HL-60 (cell line): ENCODE results near the gene SBNO2.

Experiments used
- DNase-seq, 2 experiments: peaks; one replicate each; pipeline ENCODE4 v3.0.0-alpha.2; 2010 to 2020; ENCODE audit warnings: low read depth in 1 of 2, low spot score in 1 of 2
- H3K27ac ChIP-seq: fragments of 250-450 bp; sonication (Bioruptor Pico); replicated peaks from 2 replicates; pipeline ENCODE4 v1.5.1; 2020; ENCODE audit warnings: mild to moderate bottlenecking, moderate library complexity
- H3K27me3 ChIP-seq: fragments of 250-450 bp; sonication (Bioruptor Pico); 2 replicates; pipeline ENCODE4 v1.5.1; 2021; ENCODE audit warnings: mild to moderate bottlenecking, moderate library complexity; ENCODE audit not compliant: insufficient read depth, poor library complexity, severe bottlenecking
- H3K4me3 ChIP-seq: replicated peaks from 2 replicates; pipeline ENCODE4 v1.5.1; 2011; ENCODE audit warnings: mild to moderate bottlenecking, control low read depth, low read length; ENCODE audit not compliant: insufficient read depth
- GABPA ChIP-seq: IDR thresholded peaks from 2 replicates; pipeline ENCODE4 v1.6.1; 2012; ENCODE audit warnings: low read depth
- POLR2AphosphoS5 ChIP-seq: IDR thresholded peaks from 2 replicates; pipeline ENCODE4 v1.6.1; 2012; ENCODE audit warnings: low read depth
- SPI1 ChIP-seq: IDR thresholded peaks from 2 replicates; pipeline ENCODE4 v1.6.1; 2012; ENCODE audit warnings: low read depth, mild to moderate bottlenecking, borderline replicate concordance
- TF ChIP-seq, protein P1 (sequence below): IDR thresholded peaks from 2 replicates; pipeline ENCODE4 v1.6.1; 2012; ENCODE audit warnings: low read depth; ENCODE audit not compliant: insufficient replicate concordance
- TF ChIP-seq, protein P2 (sequence below): IDR thresholded peaks from one replicate; pipeline ENCODE4 v1.5.1; 2011; ENCODE audit warnings: low read length, control low read depth, inconsistent platforms; ENCODE audit not compliant: insufficient read depth

Gene SBNO2

DNA sequence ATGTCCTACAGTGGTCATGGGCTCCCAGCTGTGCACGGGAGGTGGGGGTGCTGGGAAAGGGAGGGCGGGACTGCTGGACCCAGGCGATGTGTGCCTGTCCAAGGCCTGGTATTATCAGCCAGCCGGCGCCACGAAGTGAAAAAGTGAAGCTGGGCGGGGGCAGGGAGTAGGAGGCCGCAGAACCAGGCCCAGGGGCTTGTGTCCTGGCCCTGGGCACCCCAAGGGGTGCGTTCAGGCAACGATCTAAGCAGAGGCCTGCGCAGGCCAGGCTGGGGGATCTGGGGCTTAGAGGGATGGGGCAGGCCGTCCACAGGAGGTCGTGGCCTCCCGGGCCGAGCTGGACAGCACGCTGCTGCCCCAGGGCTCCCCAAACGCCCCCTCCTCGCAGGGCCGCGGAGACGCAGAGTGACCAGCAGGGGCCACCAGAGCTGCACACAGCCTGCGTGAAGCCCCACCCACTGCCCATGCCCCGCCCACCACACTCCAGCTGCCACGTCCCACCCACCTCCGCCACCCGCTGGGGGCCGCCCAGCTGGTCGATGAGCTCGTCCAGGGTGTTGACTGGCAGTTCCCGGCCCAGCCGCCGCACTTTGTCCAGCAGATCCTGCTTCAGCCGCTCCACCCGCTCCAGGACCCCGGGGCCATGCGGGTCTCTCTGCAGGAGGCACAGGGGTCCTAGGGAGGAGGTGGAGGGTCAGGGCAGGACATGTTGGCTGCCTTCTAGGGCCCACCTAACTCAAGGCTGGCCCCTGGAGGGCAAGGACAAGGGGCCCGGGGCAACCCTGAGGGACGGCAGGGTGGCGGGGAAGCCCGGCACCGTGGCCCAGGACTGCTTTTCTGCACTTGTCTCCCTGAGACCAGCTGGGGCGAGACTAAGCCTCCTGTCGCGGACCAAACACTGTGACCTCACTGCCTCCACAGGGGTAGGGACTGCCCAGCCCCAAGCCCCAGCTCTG, 60.8 kb downstream of the SBNO2 start:
- peak in 1 of 2 experiments; percentile 79 for DNase-seq
- TF ChIP-seq, protein P1, sequence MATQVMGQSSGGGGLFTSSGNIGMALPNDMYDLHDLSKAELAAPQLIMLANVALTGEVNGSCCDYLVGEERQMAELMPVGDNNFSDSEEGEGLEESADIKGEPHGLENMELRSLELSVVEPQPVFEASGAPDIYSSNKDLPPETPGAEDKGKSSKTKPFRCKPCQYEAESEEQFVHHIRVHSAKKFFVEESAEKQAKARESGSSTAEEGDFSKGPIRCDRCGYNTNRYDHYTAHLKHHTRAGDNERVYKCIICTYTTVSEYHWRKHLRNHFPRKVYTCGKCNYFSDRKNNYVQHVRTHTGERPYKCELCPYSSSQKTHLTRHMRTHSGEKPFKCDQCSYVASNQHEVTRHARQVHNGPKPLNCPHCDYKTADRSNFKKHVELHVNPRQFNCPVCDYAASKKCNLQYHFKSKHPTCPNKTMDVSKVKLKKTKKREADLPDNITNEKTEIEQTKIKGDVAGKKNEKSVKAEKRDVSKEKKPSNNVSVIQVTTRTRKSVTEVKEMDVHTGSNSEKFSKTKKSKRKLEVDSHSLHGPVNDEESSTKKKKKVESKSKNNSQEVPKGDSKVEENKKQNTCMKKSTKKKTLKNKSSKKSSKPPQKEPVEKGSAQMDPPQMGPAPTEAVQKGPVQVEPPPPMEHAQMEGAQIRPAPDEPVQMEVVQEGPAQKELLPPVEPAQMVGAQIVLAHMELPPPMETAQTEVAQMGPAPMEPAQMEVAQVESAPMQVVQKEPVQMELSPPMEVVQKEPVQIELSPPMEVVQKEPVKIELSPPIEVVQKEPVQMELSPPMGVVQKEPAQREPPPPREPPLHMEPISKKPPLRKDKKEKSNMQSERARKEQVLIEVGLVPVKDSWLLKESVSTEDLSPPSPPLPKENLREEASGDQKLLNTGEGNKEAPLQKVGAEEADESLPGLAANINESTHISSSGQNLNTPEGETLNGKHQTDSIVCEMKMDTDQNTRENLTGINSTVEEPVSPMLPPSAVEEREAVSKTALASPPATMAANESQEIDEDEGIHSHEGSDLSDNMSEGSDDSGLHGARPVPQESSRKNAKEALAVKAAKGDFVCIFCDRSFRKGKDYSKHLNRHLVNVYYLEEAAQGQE = no peak
- TF ChIP-seq SPI1 (no peak), POLR2AphosphoS5 (0 out of 2 replicates have a peak, but pooled peaks have one; percentile 15), GABPA (no peak)
- TF ChIP-seq, protein P2, sequence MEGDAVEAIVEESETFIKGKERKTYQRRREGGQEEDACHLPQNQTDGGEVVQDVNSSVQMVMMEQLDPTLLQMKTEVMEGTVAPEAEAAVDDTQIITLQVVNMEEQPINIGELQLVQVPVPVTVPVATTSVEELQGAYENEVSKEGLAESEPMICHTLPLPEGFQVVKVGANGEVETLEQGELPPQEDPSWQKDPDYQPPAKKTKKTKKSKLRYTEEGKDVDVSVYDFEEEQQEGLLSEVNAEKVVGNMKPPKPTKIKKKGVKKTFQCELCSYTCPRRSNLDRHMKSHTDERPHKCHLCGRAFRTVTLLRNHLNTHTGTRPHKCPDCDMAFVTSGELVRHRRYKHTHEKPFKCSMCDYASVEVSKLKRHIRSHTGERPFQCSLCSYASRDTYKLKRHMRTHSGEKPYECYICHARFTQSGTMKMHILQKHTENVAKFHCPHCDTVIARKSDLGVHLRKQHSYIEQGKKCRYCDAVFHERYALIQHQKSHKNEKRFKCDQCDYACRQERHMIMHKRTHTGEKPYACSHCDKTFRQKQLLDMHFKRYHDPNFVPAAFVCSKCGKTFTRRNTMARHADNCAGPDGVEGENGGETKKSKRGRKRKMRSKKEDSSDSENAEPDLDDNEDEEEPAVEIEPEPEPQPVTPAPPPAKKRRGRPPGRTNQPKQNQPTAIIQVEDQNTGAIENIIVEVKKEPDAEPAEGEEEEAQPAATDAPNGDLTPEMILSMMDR = peak; percentile 44
- no peak overlapping the region for H3K27ac ChIP-seq

DNA sequence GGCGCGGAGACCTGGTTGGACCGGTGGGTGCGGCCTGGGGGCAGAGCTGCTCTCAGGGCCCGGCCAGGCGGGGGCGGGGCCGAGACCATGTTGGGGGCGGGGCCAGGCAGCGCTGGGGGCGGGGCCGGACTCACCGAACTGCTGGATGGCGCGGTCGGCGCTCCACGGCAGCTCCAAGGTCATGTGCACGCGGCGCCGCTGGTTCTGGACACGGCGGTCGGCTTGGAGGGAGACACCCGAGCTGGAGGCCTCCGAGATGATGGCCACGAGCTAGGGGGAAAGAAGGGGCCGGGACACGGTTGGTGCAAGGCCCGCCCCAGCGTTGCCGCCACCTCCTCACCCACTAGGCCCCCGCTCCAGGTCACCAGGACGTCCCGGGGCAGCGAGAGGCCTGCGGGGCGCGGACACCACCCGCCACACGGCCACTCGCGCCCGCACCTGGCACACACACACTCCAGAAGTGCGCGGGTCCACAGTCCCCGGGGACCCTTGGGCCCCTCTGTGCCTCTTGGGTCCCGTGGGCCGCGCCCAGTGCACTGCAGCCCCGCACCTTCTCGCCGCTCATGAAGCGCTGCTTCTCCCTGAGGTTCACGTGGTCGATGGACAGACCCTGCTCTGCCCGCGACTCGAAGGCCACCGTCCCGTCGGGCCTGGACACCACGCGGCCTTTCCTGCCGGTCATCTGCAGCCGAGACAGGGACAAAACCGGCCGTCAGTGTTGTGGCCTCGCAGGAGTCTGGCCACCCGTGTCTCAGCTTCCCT, 61.6 kb downstream of the SBNO2 start:
- no peak overlapping the region for H3K4me3 ChIP-seq
- H3K27ac ChIP-seq = no peak overlapping the region
- H3K27me3 ChIP-seq = no peaks in the 10 kb centered on the region
- TF ChIP-seq SPI1 = no peak
- TF ChIP-seq, protein P1 = no peak
- DNase-seq = no peak

More for the DNA sequence above, 60.8 kb downstream of the SBNO2 start:
- Histone ChIP-seq H3K4me3 (no peak overlapping the region), H3K27me3 (no peaks in the 10 kb centered on the region)

DNA sequence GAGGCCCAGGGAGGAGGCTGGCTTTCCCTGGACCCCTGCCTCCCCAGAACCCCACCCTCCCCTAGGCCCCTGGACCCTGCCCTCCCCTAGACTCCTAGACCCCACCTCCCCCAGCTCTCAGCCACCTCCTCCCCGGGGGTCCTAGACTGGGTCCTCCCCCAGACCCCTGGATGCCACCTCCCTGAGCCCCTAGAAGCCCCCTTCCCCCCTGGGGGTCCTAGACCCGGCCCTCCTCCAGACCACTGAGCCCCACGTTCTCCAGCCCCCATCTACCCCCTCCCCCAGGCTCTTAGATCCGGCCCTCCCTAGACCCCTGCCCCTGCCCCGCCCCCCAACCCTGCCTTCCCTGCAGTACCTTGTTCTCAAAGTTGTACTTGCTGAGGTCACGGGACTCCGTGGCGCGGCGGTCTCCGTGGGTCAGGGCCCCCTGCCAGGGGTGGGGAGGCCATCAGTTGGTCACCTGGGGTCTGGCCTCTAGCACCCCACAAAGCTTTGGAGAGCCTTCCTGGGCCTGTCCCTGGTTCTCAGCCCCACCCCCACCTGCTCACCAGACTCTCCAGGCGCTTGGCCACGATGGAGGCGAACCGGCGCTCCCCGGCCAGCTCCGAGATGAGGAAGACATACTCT, 62.3 kb downstream of the SBNO2 start:
- DNase-seq = no peak
- Histone ChIP-seq H3K27ac (no peak overlapping the region), H3K27me3 (no peaks in the 10 kb centered on the region), H3K4me3 (no peak overlapping the region)
- TF ChIP-seq, protein P1 = no peak
- TF ChIP-seq POLR2AphosphoS5 (no peak), GABPA (no peak), SPI1 (no peak)
- TF ChIP-seq, protein P2 = no peak
